Breast epithelium (tissue), 4 donors: Measurements from ENCODE around the gene SLC11A1. TPM values are rescaled to one million over a fixed set of nuclear protein-coding genes. Genes with fewer than 3 reads are reported as not detected.
A peak's percentile ranks its signal among the peaks of the same experiment; 100 is the strongest.

Source experiments
- DNase-seq, 2 donors: peaks; one replicate each; pipeline ENCODE4 v3.0.0-alpha.2; 2019; ENCODE audit warnings: low spot score in 2 of 2
- H3K27ac ChIP-seq, 2 donors: fragments of 200-600 bp; sonication (generic) in 1 of 2; one replicate each; pipeline ENCODE4 v1.5.1; 2016 to 2019; ENCODE audit warnings: mild to moderate bottlenecking in 1 of 2
- H3K27me3 ChIP-seq, 2 donors: fragments of 200-600 bp; sonication (generic) in 1 of 2; one replicate each; pipeline versions ENCODE4 v1.5.1 to v1.6.0; 2017 to 2019; ENCODE audit warnings: control low read depth in 1 of 2, mild to moderate bottlenecking in 1 of 2
- H3K36me3 ChIP-seq: fragments of 200-600 bp; one replicate; pipeline ENCODE4 v1.5.1; 2019
- H3K4me1 ChIP-seq, 2 donors: fragments of 200-600 bp; sonication (generic); one replicate each; pipeline ENCODE4 v1.5.1; 2016 to 2019; ENCODE audit warnings: control low read depth in 1 of 2
- H3K4me3 ChIP-seq, 3 donors: fragments of 200-600 bp; sonication (generic); 1 replicate in 2 of 3; 2 replicates in 1 of 3; pipeline ENCODE4 v1.5.1; 2016 to 2019; ENCODE audit warnings: mild to moderate bottlenecking in 3 of 3, moderate library complexity in 2 of 3
- H3K9me3 ChIP-seq, 2 donors: fragments of 200-600 bp; sonication (generic) in 1 of 2; one replicate each; pipeline ENCODE4 v1.5.1; 2016 to 2019; ENCODE audit warnings: control low read depth in 1 of 2
- POLR2A ChIP-seq: fragments of 450-650 bp; IDR thresholded peaks from one replicate; pipeline ENCODE4 v1.6.1; 2016; ENCODE audit warnings: antibody characterized with exemption, mild to moderate bottlenecking, moderate library complexity
- POLR2AphosphoS5 ChIP-seq, 3 donors: sonication (generic); formaldehyde crosslinking; IDR thresholded peaks; one replicate each; pipeline ENCODE4 v1.6.1; 2017; ENCODE audit warnings: antibody characterized with exemption in 3 of 3
- intact Hi-C: fragments of 100-400 bp; cut with DNase I; formaldehyde crosslinking; loops from one replicate; pipeline ENCODE4 v1.15.1; 2023; ENCODE audit warnings: low total_unique reads
- total RNA-seq, 3 donors: library from RNA; depleted of rRNA; stranded (reverse); fragments of >200 nt; gene quantifications; one replicate each; pipeline ENCODE4 v1.1.0, GENCODE V29; 2016
- TF ChIP-seq, protein P1 (sequence below), 3 donors: fragments of 450-650 bp; IDR thresholded peaks; one replicate each; pipeline ENCODE4 v1.5.1; 2016 to 2017; ENCODE audit warnings: antibody characterized with exemption in 3 of 3, mild to moderate bottlenecking in 3 of 3, moderate library complexity in 3 of 3

SLC11A1 gene, protein sequence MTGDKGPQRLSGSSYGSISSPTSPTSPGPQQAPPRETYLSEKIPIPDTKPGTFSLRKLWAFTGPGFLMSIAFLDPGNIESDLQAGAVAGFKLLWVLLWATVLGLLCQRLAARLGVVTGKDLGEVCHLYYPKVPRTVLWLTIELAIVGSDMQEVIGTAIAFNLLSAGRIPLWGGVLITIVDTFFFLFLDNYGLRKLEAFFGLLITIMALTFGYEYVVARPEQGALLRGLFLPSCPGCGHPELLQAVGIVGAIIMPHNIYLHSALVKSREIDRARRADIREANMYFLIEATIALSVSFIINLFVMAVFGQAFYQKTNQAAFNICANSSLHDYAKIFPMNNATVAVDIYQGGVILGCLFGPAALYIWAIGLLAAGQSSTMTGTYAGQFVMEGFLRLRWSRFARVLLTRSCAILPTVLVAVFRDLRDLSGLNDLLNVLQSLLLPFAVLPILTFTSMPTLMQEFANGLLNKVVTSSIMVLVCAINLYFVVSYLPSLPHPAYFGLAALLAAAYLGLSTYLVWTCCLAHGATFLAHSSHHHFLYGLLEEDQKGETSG
- 10 to 100 TPM; 14.4 to 53.4 (median 17.9) TPM for total RNA-seq

DNA sequence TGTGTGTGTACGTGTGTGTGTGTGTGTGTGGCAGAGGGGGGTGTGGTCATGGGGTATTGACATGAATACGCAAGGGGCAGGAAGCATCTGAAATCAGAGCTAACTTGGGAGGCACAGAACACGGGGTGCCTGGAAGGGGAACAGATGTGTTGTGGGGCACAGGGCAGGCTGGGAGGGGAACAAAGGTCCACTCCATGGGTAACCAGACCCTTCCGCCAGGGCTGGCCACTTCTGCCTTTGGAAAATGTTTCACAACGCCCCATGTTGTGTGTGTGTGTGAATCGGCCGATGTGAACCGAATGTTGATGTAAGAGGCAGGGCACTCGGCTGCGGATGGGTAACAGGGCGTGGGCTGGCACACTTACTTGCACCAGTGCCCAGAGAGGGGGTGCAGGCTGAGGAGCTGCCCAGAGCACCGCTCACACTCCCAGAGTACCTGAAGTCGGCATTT is at the start of gene SLC11A1:
SLC11A1 (plus strand) TSS at position 358 of the 451 bp plus-strand sequence. CDS start 96 bp downstream, outside the sequence.
- H3K4me1 ChIP-seq: no peaks in the 10 kb centered on the region
- DNase-seq: no peak
- intact Hi-C loops: no loop called here
- no peaks in the 10 kb centered on the region for H3K36me3 ChIP-seq
- TF ChIP-seq, protein P1, sequence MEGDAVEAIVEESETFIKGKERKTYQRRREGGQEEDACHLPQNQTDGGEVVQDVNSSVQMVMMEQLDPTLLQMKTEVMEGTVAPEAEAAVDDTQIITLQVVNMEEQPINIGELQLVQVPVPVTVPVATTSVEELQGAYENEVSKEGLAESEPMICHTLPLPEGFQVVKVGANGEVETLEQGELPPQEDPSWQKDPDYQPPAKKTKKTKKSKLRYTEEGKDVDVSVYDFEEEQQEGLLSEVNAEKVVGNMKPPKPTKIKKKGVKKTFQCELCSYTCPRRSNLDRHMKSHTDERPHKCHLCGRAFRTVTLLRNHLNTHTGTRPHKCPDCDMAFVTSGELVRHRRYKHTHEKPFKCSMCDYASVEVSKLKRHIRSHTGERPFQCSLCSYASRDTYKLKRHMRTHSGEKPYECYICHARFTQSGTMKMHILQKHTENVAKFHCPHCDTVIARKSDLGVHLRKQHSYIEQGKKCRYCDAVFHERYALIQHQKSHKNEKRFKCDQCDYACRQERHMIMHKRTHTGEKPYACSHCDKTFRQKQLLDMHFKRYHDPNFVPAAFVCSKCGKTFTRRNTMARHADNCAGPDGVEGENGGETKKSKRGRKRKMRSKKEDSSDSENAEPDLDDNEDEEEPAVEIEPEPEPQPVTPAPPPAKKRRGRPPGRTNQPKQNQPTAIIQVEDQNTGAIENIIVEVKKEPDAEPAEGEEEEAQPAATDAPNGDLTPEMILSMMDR (IDR thresholded peaks at IDR 0.05): no peak
- TF ChIP-seq POLR2AphosphoS5 (IDR thresholded peaks at IDR 0.05) (peak in 1 of 3 donors; percentile 26), POLR2A (no peak)
- no peak within 1 kb of the TSS for H3K27ac ChIP-seq
- no peaks in the 10 kb centered on the region for H3K27me3 ChIP-seq
- peak within 1 kb of the TSS in 2 of 3 donors; percentile 22 to 37 for H3K4me3 ChIP-seq
- H3K9me3 ChIP-seq: no peaks in the 10 kb centered on the region

DNA sequence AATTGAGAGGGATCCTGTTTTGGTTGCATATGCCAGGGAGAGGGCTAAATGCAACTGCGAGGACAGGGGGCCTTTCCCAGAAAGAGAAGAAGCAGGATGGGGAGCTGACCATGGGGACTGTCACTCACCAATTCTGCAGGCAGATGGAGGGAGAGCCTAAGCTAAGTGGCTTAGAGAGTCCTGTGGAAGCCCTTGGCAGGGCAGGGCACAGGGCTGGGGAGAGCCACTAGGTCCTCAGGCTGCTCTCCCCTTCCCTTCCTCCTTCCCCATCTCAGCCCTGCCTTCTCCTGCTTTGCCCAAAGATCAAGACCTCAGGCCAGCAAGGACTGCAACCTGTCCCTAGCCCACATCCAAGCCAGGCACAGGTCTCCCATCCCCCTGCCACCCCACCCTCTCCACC is 49.8 kb upstream of the SLC11A1 start:
- H3K9me3 ChIP-seq: no peaks in the 10 kb centered on the region
- intact Hi-C loops: no loop called here
- H3K4me1 ChIP-seq: no peaks in the 10 kb centered on the region
- TF ChIP-seq POLR2A (no peak), POLR2AphosphoS5 (IDR thresholded peaks at IDR 0.05) (no peak)
- TF ChIP-seq, protein P1 (IDR thresholded peaks at IDR 0.05): no peak
- DNase-seq: no peak
- no peaks in the 10 kb centered on the region for H3K27me3 ChIP-seq
- H3K27ac ChIP-seq: no peak overlapping the region
- H3K36me3 ChIP-seq: no peaks in the 10 kb centered on the region
- no peak overlapping the region for H3K4me3 ChIP-seq

DNA sequence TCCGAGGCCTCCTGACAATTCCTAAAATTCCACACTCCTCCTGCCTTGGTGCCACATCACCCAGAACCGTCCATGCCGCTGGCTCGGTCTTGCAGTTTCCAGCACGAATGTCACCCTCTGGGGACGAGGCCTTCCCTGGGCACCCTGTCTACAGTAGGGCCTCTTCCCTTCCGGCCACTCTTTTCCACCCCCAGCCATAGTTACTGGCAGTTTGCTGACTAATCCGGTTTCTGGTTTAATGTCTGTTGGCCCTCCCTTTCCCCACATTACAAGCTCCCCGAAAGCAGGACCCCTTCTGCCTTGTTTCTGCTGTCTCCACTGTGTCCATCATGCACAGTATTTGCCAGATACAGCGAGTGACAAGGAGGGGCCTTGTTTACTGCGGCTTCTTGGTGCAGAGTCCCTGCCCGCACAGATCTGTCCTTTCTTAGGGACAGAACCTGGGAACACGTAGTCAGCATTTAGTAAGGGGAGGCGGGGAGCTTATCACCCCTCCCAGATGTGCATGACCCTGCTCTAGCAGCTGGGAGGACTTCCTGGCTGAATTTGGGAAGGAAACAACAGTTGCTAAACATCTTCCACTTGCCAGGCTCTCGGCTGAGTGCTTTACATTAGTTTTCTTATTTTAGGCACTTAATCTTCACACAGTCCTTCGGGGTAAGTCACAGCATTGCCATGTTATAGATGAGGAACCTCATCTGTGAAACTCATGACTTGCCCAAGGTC is 49.0 kb upstream of the SLC11A1 start:
- Histone ChIP-seq H3K36me3 (no peaks in the 10 kb centered on the region), H3K9me3 (no peaks in the 10 kb centered on the region), H3K27ac (no peak overlapping the region), H3K4me1 (no peaks in the 10 kb centered on the region), H3K27me3 (no peaks in the 10 kb centered on the region), H3K4me3 (no peak overlapping the region)
- no peak for DNase-seq
- intact Hi-C loops: no loop called here
- TF ChIP-seq POLR2AphosphoS5 (IDR thresholded peaks at IDR 0.05) (no peak), POLR2A (no peak)
- TF ChIP-seq, protein P1 (IDR thresholded peaks at IDR 0.05): no peak

DNA sequence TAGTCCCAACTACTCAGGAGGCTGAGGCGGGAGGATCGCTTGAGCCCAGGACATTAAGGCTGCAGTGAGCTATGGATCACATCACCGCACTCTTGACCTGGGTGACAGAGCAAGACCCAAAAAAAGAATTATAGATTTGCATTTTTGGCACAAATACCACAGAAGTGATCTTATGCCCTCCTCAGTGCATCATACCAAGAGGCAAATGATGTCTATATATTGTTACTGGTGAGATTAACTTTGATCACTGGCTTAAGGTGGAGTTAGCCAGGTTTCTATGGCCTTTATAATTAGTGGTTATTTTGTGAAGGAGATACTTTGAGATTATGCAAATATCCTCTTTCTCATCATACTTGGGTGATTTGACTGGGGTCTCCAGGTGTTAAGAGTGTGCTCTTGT is 47.5 kb upstream of the SLC11A1 start:
- Histone ChIP-seq H3K27ac (no peak overlapping the region), H3K4me1 (no peaks in the 10 kb centered on the region), H3K4me3 (no peak overlapping the region), H3K9me3 (no peaks in the 10 kb centered on the region), H3K27me3 (no peaks in the 10 kb centered on the region), H3K36me3 (no peaks in the 10 kb centered on the region)
- intact Hi-C loops: no loop called here
- no peak for TF ChIP-seq POLR2AphosphoS5 (IDR thresholded peaks at IDR 0.05)
- TF ChIP-seq POLR2A: no peak
- no peak for DNase-seq

DNA sequence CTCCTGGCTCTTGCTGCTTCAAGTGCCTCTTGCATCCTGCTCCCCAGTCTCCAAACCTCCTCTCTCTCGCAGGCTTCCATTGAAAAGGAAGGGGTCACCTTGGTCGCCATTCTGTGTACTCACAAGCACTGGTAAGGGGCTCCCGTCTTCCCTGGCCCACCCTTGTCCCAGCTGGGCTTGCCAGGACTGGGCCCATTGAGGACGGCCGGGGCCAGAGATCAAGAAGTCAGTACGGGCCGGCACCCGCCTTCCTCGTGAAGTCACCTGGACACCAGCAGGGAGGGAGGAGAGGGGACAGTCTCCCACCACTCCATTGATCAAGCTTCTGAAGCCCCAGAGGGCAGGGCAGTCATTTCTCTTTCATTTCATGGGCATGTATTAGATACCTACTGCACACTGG is 41.4 kb upstream of the SLC11A1 start:
- Histone ChIP-seq H3K27ac (no peak overlapping the region), H3K4me3 (no peak overlapping the region), H3K4me1 (no peaks in the 10 kb centered on the region), H3K9me3 (no peaks in the 10 kb centered on the region), H3K27me3 (no peaks in the 10 kb centered on the region), H3K36me3 (no peaks in the 10 kb centered on the region)
- TF ChIP-seq, protein P1 (IDR thresholded peaks at IDR 0.05): no peak
- TF ChIP-seq POLR2A (no peak), POLR2AphosphoS5 (IDR thresholded peaks at IDR 0.05) (no peak)
- no peak for DNase-seq
- intact Hi-C loops: no loop called here
